Measurements from ENCODE around the gene PRC1.

Gene PRC1

GRCh38 chr15:91007266-91007665 lies 12.9 kb upstream of the PRC1 start:
- no peak for TF ChIP-seq EZH2 (IDR thresholded peaks at IDR 0.05; ENCODE audit: borderline replicate concordance, low read length)
- TF ChIP-seq CTCF (IDR thresholded peaks at IDR 0.05; ENCODE audit: low read length): no peak
- no peak overlapping the region for H3K4me3 ChIP-seq (ENCODE audit: low read depth, low read length, poor library complexity, severe bottlenecking)
- no peaks in the 10 kb centered on the region for H3K4me1 ChIP-seq (ENCODE audit: insufficient read depth, low read length, severe bottlenecking)
- no peaks in the 10 kb centered on the region for H3K9me3 ChIP-seq (ENCODE audit: low read length)
- H3K9me2 ChIP-seq (ENCODE audit: low read depth, low read length): no peaks in the 10 kb centered on the region
- no peak overlapping the region for H3K4me2 ChIP-seq (ENCODE audit: low read length)
- no peak overlapping the region for H3K9ac ChIP-seq (ENCODE audit: low read length)
- no peaks in the 10 kb centered on the region for H4K20me1 ChIP-seq (ENCODE audit: insufficient read depth, low read length)
- H3F3A ChIP-seq (ENCODE audit: insufficient read depth, low read length): no peaks in the 10 kb centered on the region
- H3K36me3 ChIP-seq (ENCODE audit: insufficient read depth, low read length): peaks cover 28% of the 10 kb centered on the region; the same call in 1 of the 2 replicates
- no peak overlapping the region for H3K27ac ChIP-seq (ENCODE audit: low read depth, low read length, poor library complexity, severe bottlenecking)
- no peaks in the 10 kb centered on the region for H3K79me2 ChIP-seq (ENCODE audit: insufficient read depth, low read length)
- H3K27me3 ChIP-seq (ENCODE audit: insufficient read depth, low read length): no peaks in the 10 kb centered on the region
- no peak overlapping the region for H2AFZ ChIP-seq (ENCODE audit: low read length)

GRCh38 chr15:91001209-91001608 lies 6.9 kb upstream of the PRC1 start:
- Histone ChIP-seq H3K4me1 (ENCODE audit: insufficient read depth, low read length, severe bottlenecking) (peaks cover under 1% of the 10 kb centered on the region), H3K9me2 (ENCODE audit: low read depth, low read length) (no peaks in the 10 kb centered on the region), H3F3A (ENCODE audit: insufficient read depth, low read length) (no peaks in the 10 kb centered on the region), H3K36me3 (ENCODE audit: insufficient read depth, low read length) (peaks cover 54% of the 10 kb centered on the region), H3K4me3 (ENCODE audit: low read depth, low read length, poor library complexity, severe bottlenecking) (no peak overlapping the region), H3K9ac (ENCODE audit: low read length) (no peak overlapping the region), H3K4me2 (ENCODE audit: low read length) (no peak overlapping the region), H3K27ac (ENCODE audit: low read depth, low read length, poor library complexity, severe bottlenecking) (no peak overlapping the region), H3K27me3 (ENCODE audit: insufficient read depth, low read length) (no peaks in the 10 kb centered on the region), H3K79me2 (ENCODE audit: insufficient read depth, low read length) (no peaks in the 10 kb centered on the region), H3K9me3 (ENCODE audit: low read length) (no peaks in the 10 kb centered on the region), H4K20me1 (ENCODE audit: insufficient read depth, low read length) (no peaks in the 10 kb centered on the region), H2AFZ (ENCODE audit: low read length) (no peak overlapping the region)
- no peak for TF ChIP-seq EZH2 (IDR thresholded peaks at IDR 0.05; ENCODE audit: borderline replicate concordance, low read length)
- TF ChIP-seq CTCF (IDR thresholded peaks at IDR 0.05; ENCODE audit: low read length): no peak

GRCh38 chr15:90998737-90999136 lies 4.4 kb upstream of the PRC1 start:
- Histone ChIP-seq H3K4me2 (ENCODE audit: low read length) (no peak overlapping the region), H3K27ac (ENCODE audit: low read depth, low read length, poor library complexity, severe bottlenecking) (no peak overlapping the region), H2AFZ (ENCODE audit: low read length) (no peak overlapping the region), H3K36me3 (ENCODE audit: insufficient read depth, low read length) (peaks cover 45% of the 10 kb centered on the region), H3F3A (ENCODE audit: insufficient read depth, low read length) (no peaks in the 10 kb centered on the region), H3K9me2 (ENCODE audit: low read depth, low read length) (no peaks in the 10 kb centered on the region), H4K20me1 (ENCODE audit: insufficient read depth, low read length) (no peaks in the 10 kb centered on the region), H3K27me3 (ENCODE audit: insufficient read depth, low read length) (no peaks in the 10 kb centered on the region), H3K4me3 (ENCODE audit: low read depth, low read length, poor library complexity, severe bottlenecking) (no peak overlapping the region), H3K9me3 (ENCODE audit: low read length) (no peaks in the 10 kb centered on the region), H3K9ac (ENCODE audit: low read length) (no peak overlapping the region), H3K79me2 (ENCODE audit: insufficient read depth, low read length) (peaks cover 15% of the 10 kb centered on the region), H3K4me1 (ENCODE audit: insufficient read depth, low read length, severe bottlenecking) (peaks cover 12% of the 10 kb centered on the region)
- no peak for TF ChIP-seq CTCF (IDR thresholded peaks at IDR 0.05; ENCODE audit: low read length)
